WI38 (cell line): Measurements from ENCODE around the gene PLIN4.
"Not testable (repeated sequence)": the region's sequence is repeated elsewhere in the genome, so short reads cannot be mapped to it uniquely, and the experiment has no call there.

ENCODE experiments used
- H3K4me3 ChIP-seq: 2 replicates; pipeline ENCODE4 v1.5.1; 2011; ENCODE audit warnings: low read depth, mild to moderate bottlenecking, control low read depth, low read length
- CTCF ChIP-seq: IDR thresholded peaks from 2 replicates; pipeline ENCODE4 v1.5.1; 2012; ENCODE audit warnings: low read depth, mild to moderate bottlenecking, control low read depth, low read length

Gene PLIN4

DNA sequence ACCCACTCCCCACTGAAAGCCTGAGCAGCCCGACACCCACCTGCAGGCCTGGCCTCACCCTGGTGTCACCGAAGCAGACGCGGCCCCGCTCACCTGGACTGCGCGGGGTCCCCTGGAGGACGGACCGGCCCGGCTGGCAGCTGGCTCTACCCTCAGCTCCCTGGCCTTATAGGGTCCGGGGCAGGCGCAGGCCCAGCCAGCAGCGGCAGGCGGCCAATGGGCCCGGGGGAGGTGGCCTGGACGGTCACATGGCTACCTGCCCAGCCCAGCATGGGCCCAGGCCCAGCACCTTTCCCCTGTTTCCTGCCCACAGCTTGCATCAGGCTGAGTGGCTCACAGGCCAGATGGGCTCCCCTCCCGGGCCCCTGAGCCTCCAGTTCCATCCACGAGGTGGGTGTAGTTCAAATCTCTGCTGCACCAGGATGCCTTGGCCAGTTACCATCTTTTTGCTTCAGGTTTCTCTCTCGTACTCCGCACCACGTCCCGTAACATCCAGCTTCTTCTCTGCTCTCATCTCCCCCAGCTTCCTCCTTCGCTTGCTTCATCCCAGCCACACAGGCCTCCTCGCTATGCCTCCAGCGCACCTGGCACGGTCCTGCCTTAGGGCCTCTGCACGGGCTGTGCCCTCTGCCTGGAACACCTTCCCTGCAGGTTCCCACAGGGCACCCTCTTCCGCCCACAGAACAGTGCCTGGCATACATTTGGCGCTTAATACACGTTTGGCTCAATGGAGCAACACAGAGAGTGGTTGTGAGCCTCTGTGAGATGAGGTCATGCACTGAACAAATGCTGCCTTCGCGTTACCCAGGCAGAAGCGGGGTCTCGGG lies at the start of gene PLIN4:
PLIN4 (minus strand) TSS at position 142 of the 827 bp plus-strand sequence. CDS start 214 bp downstream, outside the sequence.
- H3K4me3 ChIP-seq = no peak within 1 kb of the TSS
- no peak for TF ChIP-seq CTCF

GRCh38 chr19:4567584-4568071 lies 49.3 kb upstream of the PLIN4 start:
- TF ChIP-seq CTCF = peak; percentile 97
- no peak overlapping the region for H3K4me3 ChIP-seq

DNA sequence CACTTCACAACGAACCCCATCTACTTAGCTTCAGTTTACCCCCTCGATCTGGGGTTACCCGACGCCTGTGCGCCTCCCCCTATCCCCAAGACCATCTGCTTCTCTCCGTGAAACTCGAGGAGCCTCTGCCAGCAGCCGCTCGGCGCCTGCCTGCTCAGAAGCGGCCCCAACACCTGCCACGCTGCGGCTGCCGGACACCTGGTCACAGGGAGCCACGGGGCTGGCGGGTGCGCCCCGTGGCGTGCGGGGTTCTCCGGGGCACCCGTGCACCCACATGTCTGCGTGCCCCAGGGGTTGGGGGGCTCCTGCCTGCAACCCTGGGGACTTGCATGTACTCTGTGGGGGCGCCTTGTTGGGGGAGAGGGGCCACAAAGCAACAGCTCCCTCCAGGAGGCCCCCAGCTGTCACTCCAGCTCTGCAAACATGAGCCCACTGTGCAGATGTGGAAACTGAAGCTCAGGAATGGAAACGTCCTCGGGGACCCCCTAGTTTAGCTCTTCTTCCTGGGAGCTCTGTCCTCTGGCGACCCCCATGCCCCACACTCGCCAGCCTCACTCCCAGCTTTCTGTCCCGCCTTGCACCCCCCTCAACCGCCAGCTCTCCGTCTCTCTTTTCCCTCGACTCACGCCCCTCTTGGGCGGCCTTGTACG lies 48.2 kb upstream of the PLIN4 start:
- no peak overlapping the region for H3K4me3 ChIP-seq
- TF ChIP-seq CTCF = no peak

DNA sequence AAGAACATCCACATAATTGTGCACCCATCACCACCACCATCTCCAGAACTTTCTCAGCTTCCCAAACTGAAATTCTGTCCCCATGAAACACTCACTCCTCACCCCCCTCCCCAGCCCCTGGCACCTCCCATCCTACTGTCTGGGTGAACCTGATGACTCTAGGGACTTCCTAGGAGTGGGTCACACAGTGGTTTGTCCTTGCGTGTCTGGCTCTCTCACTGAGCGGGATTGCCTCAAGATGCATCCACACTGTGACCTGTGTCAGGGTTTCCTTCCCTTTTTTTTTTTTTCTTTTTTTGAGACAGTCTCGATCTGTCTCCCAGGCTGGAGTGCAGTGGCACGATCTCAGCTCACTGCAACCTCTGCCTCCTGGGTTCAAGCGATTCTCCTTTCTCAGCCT lies 45.3 kb upstream of the PLIN4 start:
- H3K4me3 ChIP-seq = not testable (repeated sequence)

DNA sequence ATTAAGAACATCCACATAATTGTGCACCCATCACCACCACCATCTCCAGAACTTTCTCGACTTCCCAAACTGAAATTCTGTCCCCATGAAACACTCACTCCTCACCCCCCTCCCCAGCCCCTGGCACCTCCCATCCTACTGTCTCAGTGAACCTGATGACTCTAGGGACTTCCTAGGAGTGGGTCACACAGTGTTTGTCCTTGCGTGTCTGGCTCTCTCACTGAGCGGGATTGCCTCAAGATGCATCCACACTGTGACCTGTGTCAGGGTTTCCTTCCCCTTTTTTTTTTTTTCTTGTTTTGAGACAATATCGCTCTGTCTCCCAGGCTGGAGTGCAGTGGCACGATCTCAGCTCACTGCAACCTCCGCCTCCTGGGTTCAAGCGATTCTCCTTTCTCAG lies 43.8 kb upstream of the PLIN4 start:
- H3K4me3 ChIP-seq = not testable (repeated sequence)

DNA sequence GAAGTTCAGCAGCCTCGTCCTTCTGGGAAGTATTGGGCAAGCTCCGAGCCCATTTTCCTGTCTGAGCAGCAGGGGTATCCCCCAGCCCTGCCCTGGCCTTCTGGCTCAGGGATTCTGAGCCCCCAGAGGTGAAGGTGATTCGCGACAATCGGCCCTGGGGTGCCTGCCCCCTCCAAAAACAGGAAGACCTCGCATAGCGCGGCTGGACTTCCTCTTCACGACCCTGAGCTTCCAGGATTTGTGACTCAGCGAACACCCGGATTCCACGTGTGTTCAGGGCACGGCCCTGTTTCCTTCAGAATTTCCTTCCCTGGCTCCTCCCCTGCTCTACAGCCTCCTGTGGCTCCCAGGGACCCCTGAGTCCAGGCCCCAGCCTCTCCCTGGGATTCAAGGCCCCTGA lies 41.3 kb upstream of the PLIN4 start, which contains the start of gene SEMA6B:
SEMA6B (minus strand) TSS at position 116 of the 400 bp plus-strand sequence. CDS start 1,227 bp downstream, outside the sequence.
- TF ChIP-seq CTCF = no peak
- no peak within 1 kb of the TSS for H3K4me3 ChIP-seq

DNA sequence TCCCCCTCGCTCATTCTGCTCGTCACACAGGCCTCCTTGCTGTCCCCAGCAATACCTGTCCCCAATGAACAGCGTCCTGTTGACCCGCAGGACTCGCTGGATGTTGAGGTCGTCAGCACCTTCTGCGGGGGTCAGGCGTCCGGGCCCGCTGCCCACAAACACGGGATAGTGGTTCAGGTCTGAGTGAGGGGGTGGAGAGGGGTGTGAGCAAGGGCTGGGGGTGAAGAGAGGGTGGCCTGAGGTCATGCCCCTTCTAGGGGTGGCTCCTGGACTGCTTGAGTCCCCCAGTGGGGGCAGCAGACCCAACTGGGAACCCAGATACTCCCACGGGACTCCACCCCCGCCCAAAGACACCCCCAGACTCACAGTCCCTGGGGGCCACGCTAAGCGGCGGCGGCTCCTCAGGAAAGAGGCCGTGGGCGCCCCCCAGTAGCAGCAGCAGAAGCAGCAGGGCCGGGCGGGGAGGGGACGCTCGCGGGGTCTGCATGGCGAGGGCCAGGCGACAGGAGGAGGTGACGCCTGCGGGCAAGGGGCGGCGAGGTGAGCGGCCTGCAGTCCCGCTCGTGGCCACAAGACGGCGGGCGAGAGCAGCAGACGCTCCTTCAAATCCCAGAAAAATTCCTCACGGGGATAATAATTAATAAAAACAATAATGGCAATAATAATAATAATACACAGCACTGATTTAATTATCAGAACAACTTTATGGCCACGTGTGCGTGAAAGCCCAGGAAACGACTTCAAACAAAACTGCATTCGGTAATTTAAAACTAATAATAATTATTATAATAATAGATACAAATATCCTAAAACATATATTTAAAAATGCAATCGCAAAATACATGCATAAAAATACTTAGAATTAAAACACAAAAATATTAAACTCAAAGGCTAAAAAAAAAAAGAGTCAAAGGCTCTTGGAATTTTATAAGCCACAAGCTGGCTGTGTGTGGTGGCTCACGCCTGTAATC lies 40.0 kb upstream of the PLIN4 start:
- no peak overlapping the region for H3K4me3 ChIP-seq
- TF ChIP-seq CTCF = peak; percentile 98
